Naive thymus-derived CD8-positive, alpha-beta T cell (primary cell): ENCODE measurements around the gene SLC44A4. TPM values are rescaled to one million over a fixed set of nuclear protein-coding genes. Genes with fewer than 3 reads are reported as not detected.
A peak's percentile ranks its signal among the peaks of the same experiment; 100 is the strongest.
"Not testable (repeated sequence)": the region's sequence is repeated elsewhere in the genome, so short reads cannot be mapped to it uniquely, and the experiment has no call there.

Source experiments
- ATAC-seq, 2 donors: fragments of 150-1000 bp; cut with Tn5 transposase in 1 of 2; sonication (Bioruptor Pico), chemical (Tn5 transposase) in 1 of 2; 1 replicate in 1 of 2; 2 replicates in 1 of 2; pipeline ENCODE4 v1.10.0; 2021; ENCODE audit warnings: mild to moderate bottlenecking in 2 of 2, moderate library complexity in 2 of 2
- POLR2A ChIA-PET: fragments of 350-600 bp; sonication (Branson Sonifier 250); formaldehyde crosslinking; loops from one replicate; lab custom pipeline; 2021; ENCODE audit warnings: antibody characterized with exemption; lab: Charles Lee
- DNase-seq, 10 donors: peaks; one replicate each; pipeline versions ENCODE4 v3.0.0 to v3.0.0-alpha.2; 2020 to 2022
- H3K27ac Mint-ChIP-seq, 10 donors: one replicate each; pipeline ENCODE4 v1.8.0; 2020 to 2022; ENCODE audit warnings: mild to moderate bottlenecking in 10 of 10, mixed read lengths in 10 of 10, moderate library complexity in 4 of 10, inconsistent platforms in 1 of 10
- H3K27me3 Mint-ChIP-seq, 5 donors: one replicate each; pipeline ENCODE4 v1.8.0; 2021 to 2022; ENCODE audit warnings: mixed read lengths in 5 of 5
- H3K36me3 Mint-ChIP-seq, 3 donors: one replicate each; pipeline ENCODE4 v1.8.0; 2020 to 2022; ENCODE audit warnings: mixed read lengths in 3 of 3, mild to moderate bottlenecking in 2 of 3, inconsistent platforms in 1 of 3
- H3K4me1 Mint-ChIP-seq, 4 donors: one replicate each; pipeline ENCODE4 v1.8.0; 2021 to 2022; ENCODE audit warnings: mixed read lengths in 4 of 4
- H3K4me3 Mint-ChIP-seq, 10 donors: one replicate each; pipeline ENCODE4 v1.8.0; 2020 to 2022; ENCODE audit warnings: mild to moderate bottlenecking in 10 of 10, mixed read lengths in 10 of 10, moderate library complexity in 6 of 10, inconsistent platforms in 1 of 10
- H3K9me3 Mint-ChIP-seq, 9 donors: one replicate each; pipeline ENCODE4 v1.8.0; 2020 to 2022; ENCODE audit warnings: mixed read lengths in 9 of 9, mild to moderate bottlenecking in 3 of 9, inconsistent platforms in 1 of 9, moderate library complexity in 1 of 9
- polyA plus RNA-seq, 3 donors: library from polyadenylated mRNA; unstranded; fragments of 300-500 nt; fragmentation: Illumina TruSeq; gene quantifications; one replicate each; pipeline ENCODE4 v1.2.3, GENCODE V29; 2021
- total RNA-seq, 8 experiments: library from RNA in 2 of 8; stranded (reverse) in 2 of 8; gene quantifications; one replicate each; pipeline ENCODE4 v1.2.3 and lab custom pipeline; 2021 to 2026

Gene SLC44A4
- total and polyA plus RNA-seq, 5 experiments from 2014 or later: not detected

- no peaks in the 10 kb centered on the region for H3K27me3 Mint-ChIP-seq
- POLR2A ChIA-PET: interaction anchor here (1.3 kb wide), 1 partner anchor 9 kb away, joined by 4 read pairs; no protein-coding TSS in a partner anchor
- H3K36me3 Mint-ChIP-seq: peaks cover 0 to 8% (median 0%) of the 10 kb centered on the region in 3 donors
Observed at GRCh38 chr6:31847276-31847978, 31.4 kb downstream of the SLC44A4 start.

GRCh38 chr6:31844507-31844906 lies 34.3 kb downstream of the SLC44A4 start:
- POLR2A ChIA-PET: interaction anchor here (0.7 to 1.1 kb wide), 3 partner anchors 9 to 1015 kb away, joined by 3 to 5 read pairs (median 3); no protein-coding TSS in a partner anchor
- peaks cover 0 to 30% (median 4%) of the 10 kb centered on the region in 3 donors for H3K36me3 Mint-ChIP-seq
- ATAC-seq: no peak

More at GRCh38 chr6:31847276-31847978, 31.4 kb downstream of the SLC44A4 start:
- H3K9me3 Mint-ChIP-seq: no peaks in the 10 kb centered on the region
- DNase-seq: no peak
- no peak overlapping the region for H3K4me3 Mint-ChIP-seq
- H3K4me1 Mint-ChIP-seq: peaks cover 0 to 5% (median 1%) of the 10 kb centered on the region in 4 donors
- no peak for ATAC-seq
- no peak overlapping the region for H3K27ac Mint-ChIP-seq

GRCh38 chr6:31842053-31842452 lies 36.7 kb downstream of the SLC44A4 start:
- Mint-ChIP-seq H3K9me3 (no peaks in the 10 kb centered on the region), H3K4me1 (peaks cover 10 to 28% (median 19%) of the 10 kb centered on the region in 4 donors), H3K27me3 (no peaks in the 10 kb centered on the region), H3K4me3 (no peak overlapping the region), H3K27ac (peak overlapping the region in 3 of 10 donors; percentile 15 to 47 (median 36)), H3K36me3 (peaks cover 0 to 54% (median 12%) of the 10 kb centered on the region in 3 donors)
- DNase-seq (no peak), ATAC-seq (no peak)
- POLR2A ChIA-PET: no interaction called here

More at GRCh38 chr6:31844507-31844906, 34.3 kb downstream of the SLC44A4 start:
- no peaks in the 10 kb centered on the region for H3K27me3 Mint-ChIP-seq
- H3K9me3 Mint-ChIP-seq: no peaks in the 10 kb centered on the region
- no peak overlapping the region for H3K4me3 Mint-ChIP-seq
- H3K27ac Mint-ChIP-seq: peak overlapping the region in 4 of 10 donors; percentile 48 to 78 (median 68)
- peaks cover under 1 to 7% (median 2%) of the 10 kb centered on the region in 4 donors for H3K4me1 Mint-ChIP-seq
- DNase-seq: no peak

GRCh38 chr6:31839779-31840126 lies 39.0 kb downstream of the SLC44A4 start:
- H3K9me3 Mint-ChIP-seq, H3K27me3 Mint-ChIP-seq, H3K4me3 Mint-ChIP-seq, ATAC-seq, DNase-seq: not testable (repeated sequence)
- H3K27ac Mint-ChIP-seq: peak overlapping the region in 3 of 10 donors; percentile 48 to 99 (median 56)
- POLR2A ChIA-PET: interaction anchor here (0.6 to 2.0 kb wide), 4 partner anchors 23 to 299 kb away, joined by 3 to 6 read pairs (median 3); partner anchors contain the start of gene NEU1
- peaks cover 0 to 61% (median 15%) of the 10 kb centered on the region in 3 donors for H3K36me3 Mint-ChIP-seq
- peaks cover 16 to 43% (median 37%) of the 10 kb centered on the region in 4 donors for H3K4me1 Mint-ChIP-seq

- H3K27ac Mint-ChIP-seq: peak overlapping the region in 9 of 10 donors; percentile 9 to 99 (median 48)
- POLR2A ChIA-PET: interaction anchor here (0.6 to 2.0 kb wide), 5 partner anchors 9 to 298 kb away, joined by 3 to 7 read pairs (median 6); partner anchors contain the start of genes C6orf47 and NEU1
- DNase-seq: no peak
- H3K27me3 Mint-ChIP-seq: no peaks in the 10 kb centered on the region
- no peaks in the 10 kb centered on the region for H3K9me3 Mint-ChIP-seq
- ATAC-seq: no peak
- H3K4me3 Mint-ChIP-seq: peak overlapping the region in 7 of 10 donors; percentile 1 to 58 (median 20)
- H3K36me3 Mint-ChIP-seq: peaks cover 0 to 61% (median 15%) of the 10 kb centered on the region in 3 donors
- peaks cover 17 to 46% (median 41%) of the 10 kb centered on the region in 4 donors for H3K4me1 Mint-ChIP-seq
Observed at GRCh38 chr6:31838968-31839367, 39.8 kb downstream of the SLC44A4 start.

GRCh38 chr6:31838114-31838553 lies 40.7 kb downstream of the SLC44A4 start:
- not testable (repeated sequence) for H3K27me3 Mint-ChIP-seq, DNase-seq, H3K9me3 Mint-ChIP-seq, ATAC-seq
- H3K4me3 Mint-ChIP-seq: peak overlapping the region in 9 of 10 donors; percentile 2 to 100 (median 95)
- POLR2A ChIA-PET: interaction anchor here (0.6 to 2.0 kb wide), 4 partner anchors 8 to 177 kb away, joined by 3 to 7 read pairs (median 5); partner anchors contain the start of genes C6orf47, LY6G5C and NEU1
- peaks cover 17 to 48% (median 42%) of the 10 kb centered on the region in 4 donors for H3K4me1 Mint-ChIP-seq
- peak overlapping the region in 7 of 10 donors; percentile 43 to 99 (median 99) for H3K27ac Mint-ChIP-seq
- H3K36me3 Mint-ChIP-seq: peaks cover 0 to 59% (median 15%) of the 10 kb centered on the region in 3 donors

GRCh38 chr6:31837369-31838113 lies 41.3 kb downstream of the SLC44A4 start:
- H3K4me1 Mint-ChIP-seq: peaks cover 17 to 51% (median 43%) of the 10 kb centered on the region in 4 donors
- peak overlapping the region; percentile 92 to 100 (median 99) for H3K27ac Mint-ChIP-seq
- H3K4me3 Mint-ChIP-seq: peak overlapping the region; percentile 91 to 100 (median 97)
- no peak for ATAC-seq
- H3K27me3 Mint-ChIP-seq: no peaks in the 10 kb centered on the region
- H3K36me3 Mint-ChIP-seq: peaks cover 0 to 57% (median 15%) of the 10 kb centered on the region in 3 donors
- POLR2A ChIA-PET: interaction anchor here (0.6 to 4.2 kb wide), 6 partner anchors 25 to 176 kb away, joined by 3 to 14 read pairs (median 5); partner anchors contain the start of genes C6orf47, CSNK2B, EHMT2 and GPANK1
- no peaks in the 10 kb centered on the region for H3K9me3 Mint-ChIP-seq
- DNase-seq: no peak

- Mint-ChIP-seq H3K9me3 (no peaks in the 10 kb centered on the region), H3K4me3 (peak overlapping the region; percentile 91 to 100 (median 97)), H3K27ac (peak overlapping the region; percentile 94 to 100 (median 99)), H3K27me3 (no peaks in the 10 kb centered on the region), H3K36me3 (peaks cover 0 to 57% (median 15%) of the 10 kb centered on the region in 3 donors), H3K4me1 (peaks cover 17 to 51% (median 43%) of the 10 kb centered on the region in 4 donors)
- ATAC-seq (peak in 1 of 2 donors; percentile 21), DNase-seq (no peak)
- POLR2A ChIA-PET: interaction anchor here (0.6 to 4.2 kb wide), 8 partner anchors 26 to 194 kb away, joined by 4 to 14 read pairs (median 5); partner anchors contain the start of genes CSNK2B, DDAH2, EHMT2 and GPANK1
Observed at GRCh38 chr6:31836474-31837368, 42.1 kb downstream of the SLC44A4 start.

GRCh38 chr6:31836047-31836473 lies 42.7 kb downstream of the SLC44A4 start:
- H3K27ac Mint-ChIP-seq: peak overlapping the region; percentile 94 to 100 (median 99)
- no peaks in the 10 kb centered on the region for H3K9me3 Mint-ChIP-seq
- peaks cover 17 to 53% (median 43%) of the 10 kb centered on the region in 4 donors for H3K4me1 Mint-ChIP-seq
- POLR2A ChIA-PET: interaction anchor here (0.6 to 4.2 kb wide), 12 partner anchors 27 to 216 kb away, joined by 3 to 18 read pairs (median 5); partner anchors contain the start of genes CSNK2B, DDAH2, EHMT2 and GPANK1
- no peak for DNase-seq
- peak overlapping the region; percentile 91 to 100 (median 97) for H3K4me3 Mint-ChIP-seq
- no peaks in the 10 kb centered on the region for H3K27me3 Mint-ChIP-seq
- peaks cover 0 to 50% (median 15%) of the 10 kb centered on the region in 3 donors for H3K36me3 Mint-ChIP-seq
- ATAC-seq: no peak

GRCh38 chr6:31834367-31835250 lies 44.2 kb downstream of the SLC44A4 start:
- H3K4me1 Mint-ChIP-seq: peaks cover 22 to 66% (median 53%) of the 10 kb centered on the region in 4 donors
- POLR2A ChIA-PET: interaction anchor here (0.5 to 4.2 kb wide), 24 partner anchors 8 to 1622 kb away, joined by 3 to 18 read pairs (median 5); partner anchors contain the start of genes ABHD16A, CSNK2B, EHMT2 and GPANK1

More at GRCh38 chr6:31834367-31835250, 44.2 kb downstream of the SLC44A4 start:
- Mint-ChIP-seq H3K4me3 (peak overlapping the region; percentile 91 to 100 (median 97)), H3K9me3 (no peaks in the 10 kb centered on the region), H3K36me3 (peaks cover 0 to 36% (median 11%) of the 10 kb centered on the region in 3 donors), H3K27ac (peak overlapping the region; percentile 94 to 100 (median 99)), H3K27me3 (no peaks in the 10 kb centered on the region)
- DNase-seq (peak; percentile 64 to 92 (median 79)), ATAC-seq (peak; percentile 76 to 80)
